ENCODE measurements around the gene MARCHF6. TPM values are rescaled to one million over a fixed set of nuclear protein-coding genes. Genes with fewer than 3 reads are reported as not detected.

MARCHF6 gene
- total and polyA plus RNA-seq, 9 of the 15 experiments (the other 6 are each of a cell fraction or from before 2014, with no cell fraction given), result 74.1 to 456 (median 116) TPM

- no peak for TF ChIP-seq PBX2 (CRISPR knock-in tag; IDR thresholded peaks at IDR 0.05; ENCODE audit: low read depth)
- peak; percentile 56 for TF ChIP-seq PBX2 (tag; conservative IDR thresholded peaks at IDR 0.05; ENCODE audit: low read depth)
- TF ChIP-seq MYBL2 (IDR thresholded peaks at IDR 0.05; ENCODE audit: low read depth), result no peak
- TF ChIP-seq MYBL2 (CRISPR knock-in tag; IDR thresholded peaks at IDR 0.05; ENCODE audit: borderline replicate concordance), result no peak
- no peak for TF ChIP-seq CAMTA2 (CRISPR knock-in tag; conservative IDR thresholded peaks at IDR 0.05)
- no peak for TF ChIP-seq THRA (IDR thresholded peaks at IDR 0.05)
- TF ChIP-seq CTBP1 (IDR thresholded peaks at IDR 0.05; ENCODE audit: borderline replicate concordance), result peak; percentile 46; the same call in 1 of the 2 replicates
- no peak for TF ChIP-seq ARID2 (IDR thresholded peaks at IDR 0.05)
- no peak for TF ChIP-seq USF2 (CRISPR knock-in tag; IDR thresholded peaks at IDR 0.05)
- no peak for TF ChIP-seq POU5F1 (IDR thresholded peaks at IDR 0.05; ENCODE audit: borderline replicate concordance, low read depth, low read length, partially characterized antibody)
- TF ChIP-seq CEBPB (tag; IDR thresholded peaks at IDR 0.05), result no peak
- TF ChIP-seq MGA (IDR thresholded peaks at IDR 0.05), result peak; percentile 97
- TF ChIP-seq CSDE1 (IDR thresholded peaks at IDR 0.05), result no peak
Observed at GRCh38 chr5:10303699-10304170, 49.8 kb upstream of the MARCHF6 start (continued).
